IPS-20b (cell line): ENCODE measurements around the gene CSNK1E.

ENCODE experiments used
- H3K27ac ChIP-seq: one replicate; pipeline ENCODE4 v1.5.1; 2013; ENCODE audit warnings: low read length
- H3K27me3 ChIP-seq: 2 replicates; pipeline ENCODE4 v1.6.1; 2013; ENCODE audit warnings: mild to moderate bottlenecking, low read length, inconsistent platforms; ENCODE audit not compliant: insufficient read depth
- H3K36me3 ChIP-seq: 2 replicates; pipeline ENCODE4 v1.6.1; 2013; ENCODE audit warnings: low read depth, mild to moderate bottlenecking, inconsistent platforms, low read length, moderate library complexity; ENCODE audit not compliant: insufficient read depth
- H3K4me1 ChIP-seq: 2 replicates; pipeline ENCODE4 v1.6.1; 2013; ENCODE audit warnings: mild to moderate bottlenecking, control low read depth, inconsistent platforms, low read length, moderate library complexity; ENCODE audit not compliant: insufficient read depth
- H3K4me3 ChIP-seq: 2 replicates; pipeline ENCODE4 v1.5.1; 2013; ENCODE audit warnings: mild to moderate bottlenecking, low read length, inconsistent platforms
- H3K9ac ChIP-seq: 2 replicates; pipeline ENCODE4 v1.6.1; 2013; ENCODE audit warnings: low read depth, mild to moderate bottlenecking, inconsistent platforms, low read length, moderate library complexity
- H3K9me3 ChIP-seq: 2 replicates; pipeline ENCODE4 v1.6.1; 2013; ENCODE audit warnings: mild to moderate bottlenecking, low read depth, low read length, inconsistent platforms; ENCODE audit not compliant: insufficient read depth

Gene CSNK1E

DNA sequence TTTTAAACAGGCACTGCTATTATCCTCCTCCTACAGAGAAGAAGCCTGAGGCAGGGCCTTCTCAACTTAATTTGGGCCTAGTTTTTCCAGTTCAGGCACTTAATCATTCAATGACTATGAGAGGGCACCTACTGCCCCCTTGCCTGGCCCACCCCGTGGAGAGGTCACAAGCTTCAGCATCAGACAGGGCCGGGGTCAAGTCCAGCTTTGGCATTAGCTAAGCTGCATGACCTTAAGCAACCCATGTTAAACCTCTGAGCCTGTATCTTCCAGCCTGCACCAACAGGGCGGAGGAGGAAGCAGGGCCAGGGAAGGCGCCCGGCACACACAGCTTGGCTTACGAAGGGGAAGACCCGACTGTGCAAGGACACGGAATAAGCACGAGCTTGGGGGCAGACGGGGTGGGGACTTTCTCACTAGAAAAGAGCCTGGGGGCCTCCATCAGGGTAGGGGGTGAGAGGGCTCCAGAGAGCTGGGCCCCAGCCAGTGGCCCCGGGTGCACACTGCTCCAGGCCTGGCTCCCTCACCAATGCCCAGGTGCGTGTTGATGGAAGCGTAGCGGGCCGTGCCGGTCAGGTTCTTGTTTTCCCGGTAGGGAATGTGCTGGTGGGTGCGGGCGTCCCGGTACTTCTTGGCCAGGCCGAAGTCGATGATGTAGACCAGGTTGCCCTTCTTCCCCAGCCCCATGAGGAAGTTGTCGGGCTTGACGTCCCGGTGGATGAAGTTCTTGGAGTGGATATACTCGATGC lies 16.9 kb downstream of the CSNK1E start:
- H3K9me3 ChIP-seq, result no peaks in the 10 kb centered on the region
- H3K36me3 ChIP-seq, result peaks cover 98% of the 10 kb centered on the region
- H3K9ac ChIP-seq, result no peak overlapping the region
- no peak overlapping the region for H3K27ac ChIP-seq
- H3K4me1 ChIP-seq, result peaks cover under 1% of the 10 kb centered on the region; the same call in 1 of the 2 replicates
- no peaks in the 10 kb centered on the region for H3K27me3 ChIP-seq
- H3K4me3 ChIP-seq, result no peak overlapping the region

DNA sequence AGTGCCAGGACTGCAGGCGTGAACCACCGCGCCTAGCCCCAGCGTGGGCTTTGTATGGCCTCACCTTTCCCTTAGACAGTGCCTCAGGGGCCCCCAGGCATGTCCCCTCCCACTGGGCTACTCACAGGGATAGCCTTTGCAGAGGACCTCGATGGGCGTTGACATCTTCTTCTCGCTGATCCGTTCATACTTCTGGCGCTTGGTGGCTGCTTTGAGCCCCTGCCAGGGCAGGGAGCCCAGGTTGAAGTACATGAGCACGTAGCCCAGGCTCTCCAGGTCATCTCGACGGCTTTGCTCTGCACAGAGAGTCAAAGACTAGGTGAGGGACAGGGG lies 17.5 kb downstream of the CSNK1E start:
- peaks cover 100% of the 10 kb centered on the region for H3K36me3 ChIP-seq
- H3K27ac ChIP-seq, result no peak overlapping the region
- H3K27me3 ChIP-seq, result no peaks in the 10 kb centered on the region
- no peak overlapping the region for H3K9ac ChIP-seq
- H3K9me3 ChIP-seq, result no peaks in the 10 kb centered on the region
- no peaks in the 10 kb centered on the region for H3K4me1 ChIP-seq
- no peak overlapping the region for H3K4me3 ChIP-seq

DNA sequence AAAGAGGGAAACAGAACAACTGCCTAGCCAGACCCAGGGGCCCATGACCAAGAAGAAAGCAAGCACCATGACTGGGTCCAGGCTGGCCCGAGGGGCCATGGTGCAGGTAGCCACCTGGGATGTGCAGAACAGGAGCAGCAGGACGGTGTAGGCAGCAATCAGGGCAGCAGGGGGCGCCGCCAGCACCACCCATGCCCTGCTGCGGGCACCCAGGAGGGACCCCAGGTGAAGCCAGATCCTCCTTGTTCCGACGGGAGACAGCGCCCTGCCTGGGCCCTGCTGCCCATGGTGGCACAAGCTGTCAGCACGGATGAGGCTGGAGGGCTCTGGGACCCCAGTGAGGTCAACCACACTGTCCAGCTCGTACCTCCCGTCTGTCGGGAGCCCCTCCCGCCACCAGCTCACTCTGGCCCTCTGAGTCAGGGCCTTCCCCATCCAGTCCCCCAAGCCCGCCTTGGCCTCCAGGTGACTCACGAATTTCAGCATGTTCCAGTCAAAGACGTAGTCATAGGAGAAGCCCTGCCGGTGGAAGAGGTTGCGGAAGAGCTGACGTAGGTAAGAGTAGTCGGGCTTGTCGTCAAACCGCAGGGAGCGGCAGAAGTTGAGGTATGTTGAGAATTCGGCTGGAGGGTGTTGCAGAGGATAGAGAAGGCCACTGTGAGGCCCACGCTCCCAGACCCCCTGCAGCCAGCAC lies 18.8 kb downstream of the CSNK1E start:
- peaks cover 100% of the 10 kb centered on the region for H3K36me3 ChIP-seq
- H3K4me3 ChIP-seq, result no peak overlapping the region
- no peak overlapping the region for H3K9ac ChIP-seq
- H3K27me3 ChIP-seq, result no peaks in the 10 kb centered on the region
- no peak overlapping the region for H3K27ac ChIP-seq
- no peaks in the 10 kb centered on the region for H3K9me3 ChIP-seq
- H3K4me1 ChIP-seq, result no peaks in the 10 kb centered on the region

DNA sequence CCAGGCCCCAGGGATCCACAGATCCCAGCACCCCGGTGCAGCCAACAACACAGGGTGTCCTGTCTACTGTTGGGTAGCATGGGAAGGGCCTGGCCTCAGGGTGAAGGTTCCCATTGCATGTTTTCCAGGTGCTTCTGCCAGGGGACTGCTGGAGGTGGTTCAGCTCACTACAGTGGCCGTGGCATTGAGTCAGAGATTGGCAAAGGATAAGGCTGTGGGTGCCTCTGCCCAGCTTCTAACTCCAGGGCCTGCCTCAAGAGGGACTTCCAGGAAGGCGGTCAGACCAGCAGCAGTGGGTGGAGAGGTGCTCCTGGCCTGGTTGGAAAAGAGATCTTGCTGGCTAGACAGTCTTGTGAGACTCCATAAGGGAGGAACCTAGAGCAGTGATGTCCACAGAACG lies 20.9 kb downstream of the CSNK1E start:
- Histone ChIP-seq H3K9me3 (no peaks in the 10 kb centered on the region), H3K36me3 (peaks cover 100% of the 10 kb centered on the region), H3K9ac (no peak overlapping the region), H3K4me3 (no peak overlapping the region), H3K27ac (no peak overlapping the region), H3K27me3 (no peaks in the 10 kb centered on the region), H3K4me1 (no peaks in the 10 kb centered on the region)

DNA sequence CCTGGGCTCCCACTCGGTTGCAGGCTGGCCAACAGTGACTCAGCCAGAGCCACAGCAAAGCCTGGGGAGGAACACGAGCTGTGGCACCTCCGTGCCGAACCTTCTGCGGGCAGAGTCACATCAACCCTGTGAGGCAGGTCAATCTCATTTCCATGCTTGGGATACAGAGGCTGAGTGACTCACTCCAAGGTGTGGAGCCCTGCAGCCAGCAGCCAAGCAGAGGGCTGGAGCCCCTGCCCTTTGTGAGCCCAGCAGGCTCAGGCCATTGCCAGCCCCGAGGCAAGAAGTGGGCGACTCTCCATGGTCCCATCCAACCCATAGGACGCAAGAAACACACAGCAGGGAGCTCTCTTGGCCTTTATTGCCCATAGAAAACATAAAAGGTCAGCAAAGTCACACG lies 21.4 kb downstream of the CSNK1E start:
- Histone ChIP-seq H3K9ac (no peak overlapping the region), H3K4me1 (no peaks in the 10 kb centered on the region), H3K27me3 (no peaks in the 10 kb centered on the region), H3K27ac (no peak overlapping the region), H3K4me3 (no peak overlapping the region), H3K36me3 (peaks cover 100% of the 10 kb centered on the region), H3K9me3 (no peaks in the 10 kb centered on the region)

DNA sequence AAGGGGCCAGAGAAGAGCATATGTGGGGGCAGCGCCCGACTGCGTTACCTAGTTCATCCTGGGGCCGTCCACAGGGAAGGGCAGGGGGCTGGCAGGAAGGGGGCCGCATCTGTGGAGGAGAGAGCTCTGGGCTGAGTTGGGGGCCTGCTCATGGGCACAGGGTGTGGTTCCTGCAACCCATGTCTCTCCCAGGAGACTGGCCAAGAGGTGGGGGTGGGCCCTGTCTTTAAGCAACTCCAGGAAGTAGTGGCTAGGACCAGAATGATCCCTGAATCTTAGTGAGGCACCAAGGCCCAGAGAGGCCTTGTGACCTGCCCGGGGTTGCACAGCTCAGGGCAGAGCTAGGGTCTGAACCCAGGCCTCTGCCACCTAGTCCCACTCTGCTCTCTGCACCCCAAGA lies 21.9 kb downstream of the CSNK1E start:
- Histone ChIP-seq H3K27ac (no peak overlapping the region), H3K4me1 (no peaks in the 10 kb centered on the region), H3K27me3 (no peaks in the 10 kb centered on the region), H3K9me3 (no peaks in the 10 kb centered on the region), H3K4me3 (no peak overlapping the region), H3K9ac (no peak overlapping the region), H3K36me3 (peaks cover 99% of the 10 kb centered on the region)

DNA sequence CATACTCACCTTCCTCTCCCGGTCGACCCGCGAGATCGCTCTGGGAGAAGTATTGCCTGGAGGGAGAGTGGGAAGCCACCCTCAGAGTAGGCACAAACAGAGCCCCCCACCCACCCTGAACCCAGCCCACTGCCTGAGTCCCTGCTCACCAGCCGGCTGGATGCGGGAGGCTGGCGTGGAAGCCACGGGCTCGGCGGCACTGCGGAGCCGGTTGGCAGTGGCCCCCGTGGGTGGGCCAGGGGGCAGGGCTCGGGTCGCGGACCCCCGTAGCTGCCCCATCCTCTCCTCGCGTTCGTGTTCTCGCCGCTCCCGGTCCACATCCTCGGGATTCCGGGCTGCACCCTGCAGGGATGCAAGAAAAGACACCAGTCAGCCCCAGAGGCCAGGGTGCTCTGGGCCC lies 23.0 kb downstream of the CSNK1E start:
- H3K4me3 ChIP-seq, result no peak overlapping the region
- no peak overlapping the region for H3K27ac ChIP-seq
- H3K9me3 ChIP-seq, result no peaks in the 10 kb centered on the region
- no peaks in the 10 kb centered on the region for H3K4me1 ChIP-seq
- H3K27me3 ChIP-seq, result no peaks in the 10 kb centered on the region
- H3K36me3 ChIP-seq, result peaks cover 93% of the 10 kb centered on the region
- no peak overlapping the region for H3K9ac ChIP-seq

DNA sequence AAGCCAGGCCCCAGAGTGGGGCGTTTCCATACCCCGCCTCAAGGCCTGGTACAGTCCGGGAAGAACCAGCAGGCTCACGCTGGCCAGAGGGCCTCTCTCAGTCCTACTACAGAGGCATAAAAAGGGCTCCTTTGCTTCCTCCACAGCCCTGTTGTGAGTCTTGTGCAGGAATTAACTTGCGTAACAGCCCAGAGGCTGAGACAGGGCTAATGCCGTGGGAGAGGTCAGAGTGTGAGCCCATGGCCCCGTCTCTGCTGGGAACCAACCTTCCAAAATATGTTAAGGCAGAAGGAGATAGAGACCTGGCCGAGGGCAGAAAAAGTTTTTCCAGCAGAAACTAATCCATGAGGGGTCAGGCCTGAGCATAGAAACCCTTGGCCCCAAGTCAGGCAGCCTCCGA lies 24.5 kb downstream of the CSNK1E start:
- Histone ChIP-seq H3K36me3 (peaks cover 78% of the 10 kb centered on the region), H3K27ac (no peak overlapping the region), H3K4me1 (no peaks in the 10 kb centered on the region), H3K9me3 (no peaks in the 10 kb centered on the region), H3K27me3 (no peaks in the 10 kb centered on the region), H3K4me3 (no peak overlapping the region), H3K9ac (no peak overlapping the region)

DNA sequence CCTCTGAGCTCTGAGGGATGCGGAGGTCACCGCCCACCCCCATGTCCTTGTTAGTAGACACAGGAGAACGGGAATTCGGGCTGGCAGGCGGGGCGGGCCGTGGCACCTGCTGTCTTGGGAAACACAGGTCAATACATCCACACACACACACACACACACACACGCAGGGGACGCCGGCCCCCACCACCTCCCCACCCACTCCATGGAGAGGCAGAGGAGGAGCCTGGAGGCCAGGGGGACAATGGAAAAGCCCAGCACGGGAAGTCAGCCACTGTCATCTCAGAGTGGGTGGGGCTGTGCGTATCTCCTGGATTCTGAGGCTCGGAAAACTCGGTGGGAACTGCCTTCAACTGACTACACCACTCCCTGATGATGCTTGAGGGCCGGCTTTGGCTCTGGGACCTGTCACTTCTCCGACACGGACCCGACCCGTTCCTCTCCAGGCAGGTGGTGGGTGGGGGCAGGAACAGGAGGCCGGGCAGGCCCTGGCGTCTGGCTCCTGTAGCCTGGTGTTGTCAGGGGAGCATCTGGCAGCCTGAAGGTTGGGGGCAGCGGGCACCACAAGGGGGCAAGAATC lies 25.9 kb downstream of the CSNK1E start:
- no peak overlapping the region for H3K9ac ChIP-seq
- H3K4me1 ChIP-seq, result no peaks in the 10 kb centered on the region
- H3K27ac ChIP-seq, result no peak overlapping the region
- no peaks in the 10 kb centered on the region for H3K27me3 ChIP-seq
- no peak overlapping the region for H3K4me3 ChIP-seq
- H3K36me3 ChIP-seq, result peaks cover 64% of the 10 kb centered on the region
- no peaks in the 10 kb centered on the region for H3K9me3 ChIP-seq

DNA sequence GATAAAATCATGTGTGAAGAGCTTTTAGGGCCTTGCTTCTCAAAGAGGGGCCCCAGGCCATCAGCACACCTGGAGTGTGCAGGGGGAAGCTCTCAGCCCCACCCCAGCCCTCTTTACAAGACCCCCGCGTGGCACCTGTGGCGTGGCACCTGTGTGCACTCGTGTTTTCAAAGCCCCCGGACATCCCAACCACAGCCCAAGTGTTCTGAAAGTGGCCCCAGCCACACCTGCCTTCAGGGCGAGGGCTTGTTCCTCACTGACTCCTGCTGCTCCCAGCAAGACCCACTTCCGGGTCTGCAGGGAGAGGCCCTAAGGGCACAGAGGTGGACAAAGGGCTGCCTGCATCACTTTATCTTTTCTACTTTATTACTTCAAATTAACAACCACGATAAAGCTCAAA lies 26.9 kb downstream of the CSNK1E start:
- no peaks in the 10 kb centered on the region for H3K9me3 ChIP-seq
- no peak overlapping the region for H3K4me3 ChIP-seq
- no peak overlapping the region for H3K27ac ChIP-seq
- H3K36me3 ChIP-seq, result peaks cover 54% of the 10 kb centered on the region
- no peaks in the 10 kb centered on the region for H3K4me1 ChIP-seq
- no peak overlapping the region for H3K9ac ChIP-seq
- no peaks in the 10 kb centered on the region for H3K27me3 ChIP-seq

DNA sequence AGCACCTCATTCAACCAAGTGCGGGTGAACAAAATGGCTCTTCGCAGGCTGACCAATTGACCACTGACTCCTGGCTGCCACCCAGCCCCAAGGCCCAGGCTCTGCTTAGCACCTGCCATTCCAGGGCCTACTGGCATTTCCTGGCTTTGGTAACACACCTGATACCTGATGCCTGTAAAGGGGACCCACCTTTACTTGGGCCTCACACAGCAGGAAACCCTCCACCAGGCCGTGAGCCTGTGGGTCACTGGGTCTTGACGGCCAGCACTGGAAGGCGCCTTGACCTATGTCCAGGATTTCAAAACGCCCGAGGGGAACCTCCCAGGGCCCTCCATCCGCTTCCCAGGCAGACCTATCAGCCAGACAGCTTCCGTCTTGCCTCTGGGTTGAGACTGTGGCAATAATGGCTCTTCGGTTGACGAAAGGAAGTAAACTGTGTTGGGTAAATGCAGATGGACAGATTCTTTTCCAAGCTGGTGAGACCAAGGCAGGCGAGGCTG lies 27.6 kb downstream of the CSNK1E start:
- Histone ChIP-seq H3K9ac (no peak overlapping the region), H3K4me3 (no peak overlapping the region), H3K9me3 (no peaks in the 10 kb centered on the region), H3K4me1 (no peaks in the 10 kb centered on the region), H3K27ac (no peak overlapping the region), H3K27me3 (no peaks in the 10 kb centered on the region), H3K36me3 (peaks cover 47% of the 10 kb centered on the region)
